Endothelial cell of umbilical vein (primary cell): ENCODE results near the gene MYL11. TPM values are rescaled to one million over a fixed set of nuclear protein-coding genes. Genes with fewer than 3 reads are reported as not detected.

ENCODE experiments used
- BruUV-seq: library from RNA; stranded (reverse); fragments of 400-500 nt; replicated peaks from 2 replicates; lab custom pipeline; 2021; lab: Mats Ljungman, UMichigan
- CTCF ChIA-PET: fragments of 300-600, 350-600 bp; sonication (Branson Sonifier 250); formaldehyde crosslinking; loops from one replicate; lab custom pipeline; 2021; ENCODE audit warnings: antibody characterized with exemption, inconsistent platforms; lab: Charles Lee
- POLR2A ChIA-PET: fragments of 300-600, 350-600 bp; sonication (Branson Sonifier 250); formaldehyde crosslinking; loops from one replicate; lab custom pipeline; 2021; ENCODE audit warnings: antibody characterized with exemption, inconsistent platforms; lab: Charles Lee
- DNase-seq: peaks from one replicate; pipeline ENCODE4 v3.0.0-alpha.2; 2011; ENCODE audit warnings: low read depth, low spot score
- FAIRE-seq: peaks from 2 replicates; lab custom pipeline; 2011; peaks lifted over from hg19 to GRCh38; lab: Jason Lieb, UNC
- H2AFZ ChIP-seq: 2 replicates; pipeline ENCODE4 v1.6.0; 2012; ENCODE audit warnings: low read depth, low read length, control low read depth, inconsistent platforms
- H3K27ac ChIP-seq: 2 replicates; pipeline ENCODE4 v1.5.1; 2011; ENCODE audit warnings: low read depth, mild to moderate bottlenecking, control low read depth, low read length, moderate library complexity; ENCODE audit not compliant: insufficient read depth
- H3K27me3 ChIP-seq, 2 experiments: 2 replicates each; pipeline versions ENCODE4 v1.6.0 to v1.6.1; 2011; ENCODE audit warnings: low read length in 2 of 2, mixed read lengths in 1 of 2; ENCODE audit not compliant: control insufficient read depth in 2 of 2, insufficient read depth in 2 of 2
- H3K36me3 ChIP-seq, 2 experiments: 2 replicates in 1 of 2; 3 replicates in 1 of 2; pipeline ENCODE4 v1.5.1; 2011; ENCODE audit warnings: low read length in 2 of 2, mild to moderate bottlenecking in 1 of 2, moderate library complexity in 1 of 2; ENCODE audit not compliant: control insufficient read depth in 2 of 2, insufficient read depth in 2 of 2; ENCODE audit errors: extremely low read depth in 1 of 2
- H3K4me1 ChIP-seq: 3 replicates; pipeline ENCODE4 v1.5.1; 2011; ENCODE audit warnings: mild to moderate bottlenecking, low read length; ENCODE audit not compliant: control insufficient read depth, insufficient read depth; ENCODE audit errors: extremely low read depth
- H3K4me2 ChIP-seq: 2 replicates; pipeline ENCODE4 v1.6.1; 2011; ENCODE audit warnings: low read length, control low read depth, mixed read lengths; ENCODE audit not compliant: insufficient read depth
- H3K4me3 ChIP-seq, 3 experiments: fragments of 200-600 bp in 1 of 3; sonication (generic), shearing (Covaris generic) in 1 of 3; replicated peaks in 1 of 3; 2 replicates each; pipeline ENCODE4 v1.5.1; 2011 to 2016; ENCODE audit warnings: control low read depth in 3 of 3, low read length in 3 of 3, mild to moderate bottlenecking in 2 of 3, inconsistent platforms in 1 of 3, low read depth in 1 of 3, moderate library complexity in 1 of 3; ENCODE audit not compliant: insufficient read depth in 1 of 3
- H3K79me2 ChIP-seq: 2 replicates; pipeline ENCODE4 v1.6.0; 2012; ENCODE audit warnings: low read length, inconsistent platforms; ENCODE audit not compliant: control insufficient read depth, insufficient read depth
- H3K9ac ChIP-seq: replicated peaks from 2 replicates; pipeline ENCODE3; 2011; ENCODE audit warnings: low read length, control low read depth; ENCODE audit not compliant: insufficient read depth; ENCODE audit errors: extremely low read depth
- H3K9me1 ChIP-seq: replicated peaks from 3 replicates; pipeline ENCODE4 v1.6.0; 2011; ENCODE audit warnings: mild to moderate bottlenecking, low read length; ENCODE audit not compliant: control insufficient read depth, insufficient read depth; ENCODE audit errors: extremely low read depth
- H3K9me3 ChIP-seq: replicated peaks from 2 replicates; pipeline ENCODE4 v1.5.1; 2012; ENCODE audit warnings: low read length, inconsistent platforms; ENCODE audit not compliant: control insufficient read depth, insufficient read depth
- H4K20me1 ChIP-seq: replicated peaks from 2 replicates; pipeline ENCODE3; 2011; ENCODE audit warnings: mild to moderate bottlenecking, low read length; ENCODE audit not compliant: control insufficient read depth, insufficient read depth; ENCODE audit errors: extremely low read depth
- CTCF ChIP-seq, 2 donors: IDR thresholded peaks; 1 replicate in 1 of 2; 2 replicates in 1 of 2; pipeline ENCODE4 v1.5.1; 2011; ENCODE audit warnings: low read length in 2 of 2, mild to moderate bottlenecking in 2 of 2, moderate library complexity in 2 of 2, control low read depth in 1 of 2, inconsistent platforms in 1 of 2, low read depth in 1 of 2; ENCODE audit not compliant: insufficient read depth in 1 of 2; ENCODE audit errors: extremely low read depth in 1 of 2
- EZH2 ChIP-seq: IDR thresholded peaks from 2 replicates; pipeline ENCODE4 v1.6.1; 2012; ENCODE audit warnings: borderline replicate concordance, low read depth, mild to moderate bottlenecking, moderate library complexity, low read length, inconsistent platforms; ENCODE audit not compliant: severe bottlenecking
- FOS ChIP-seq: IDR thresholded peaks from 2 replicates; pipeline ENCODE4 v1.6.1; 2011; ENCODE audit warnings: mild to moderate bottlenecking, low read length, moderate library complexity, borderline replicate concordance; ENCODE audit not compliant: insufficient read depth
- GATA2 ChIP-seq: IDR thresholded peaks from 2 replicates; pipeline ENCODE4 v1.7.0; 2011; ENCODE audit warnings: low read depth, mild to moderate bottlenecking, moderate library complexity, mixed read lengths, low read length; ENCODE audit not compliant: insufficient read length, insufficient read depth
- JUN ChIP-seq: IDR thresholded peaks from 2 replicates; pipeline ENCODE4 v1.6.1; 2011; ENCODE audit warnings: borderline replicate concordance, low read depth; ENCODE audit not compliant: insufficient read length, insufficient read depth
- MAX ChIP-seq: IDR thresholded peaks from 2 replicates; pipeline ENCODE4 v1.6.1; 2011; ENCODE audit not compliant: insufficient read depth, insufficient read length
- MYC ChIP-seq: IDR thresholded peaks from one replicate; pipeline ENCODE4 v1.6.1; 2011; ENCODE audit warnings: mild to moderate bottlenecking, low read depth, low read length
- POLR2A ChIP-seq: IDR thresholded peaks from 2 replicates; pipeline ENCODE4 v1.6.1; 2012; ENCODE audit warnings: low read depth, mild to moderate bottlenecking, control low read depth, low read length
- POLR2AphosphoS5 ChIP-seq: IDR thresholded peaks from 2 replicates; pipeline ENCODE4 v1.6.1; 2012; ENCODE audit warnings: low read depth, mild to moderate bottlenecking, control low read depth, low read length, moderate library complexity; ENCODE audit not compliant: insufficient read depth
- dilution Hi-C: fragments of 300-500 bp; cut with MboI; formaldehyde crosslinking; loops from one replicate; pipeline ENCODE4 v1.15.0; 2019; ENCODE audit warnings: low sequenced_read_pairs; ENCODE audit not compliant: extremely low pct_ligation_motif_present
- intact Hi-C: fragments of 100-400 bp; cut with micrococcal nuclease; formaldehyde crosslinking; loops from one replicate; pipeline ENCODE4 v1.10.0; 2022
- polyA plus RNA-seq, 4 experiments: library from polyadenylated mRNA; depleted of rRNA in 3 of 4; stranded (reverse) in 3 of 4; unstranded in 1 of 4; fragments of >200 nt; gene quantifications; 2 replicates each; pipeline versions ENCODE4 v1.2.1 to v1.2.3, GENCODE V29; 2011 to 2012; ENCODE audit warnings: missing spikeins in 1 of 4
- total RNA-seq: library from RNA; stranded (reverse); gene quantifications from 2 replicates; pipeline ENCODE4 v1.2.3, GENCODE V29; 2021

Gene MYL11
- total and polyA plus RNA-seq, 2 donors (not counting 3 experiments of a cell fraction or from before 2014, with no cell fraction given) = 1.3 TPM; not detected in 1

GRCh38 chr16:30413112-30413806, 38.7 kb downstream of the MYL11 start:
- DNase-seq = no peak

More at GRCh38 chr16:30413112-30413806, 38.7 kb downstream of the MYL11 start:
- Histone ChIP-seq H3K4me3 (no peak overlapping the region), H3K36me3 (peaks cover 6 to 9% of the 10 kb centered on the region in 2 experiments), H3K27ac (no peak overlapping the region), H3K9ac (no peak overlapping the region), H3K9me1 (no peaks in the 10 kb centered on the region), H3K4me1 (peaks cover 18% of the 10 kb centered on the region), H2AFZ (no peak overlapping the region), H3K27me3 (no peaks in the 10 kb centered on the region), H3K9me3 (no peaks in the 10 kb centered on the region), H4K20me1 (no peaks in the 10 kb centered on the region), H3K4me2 (no peak overlapping the region), H3K79me2 (peaks cover 3% of the 10 kb centered on the region)
- TF ChIP-seq POLR2AphosphoS5 = no peak
- no peak for TF ChIP-seq CTCF (IDR thresholded peaks at IDR 0.05; ENCODE audit: extremely low read depth in 1 of 2, insufficient read depth in 1 of 2, low read depth in 1 of 2, low read length in 2 of 2)
- no peak for TF ChIP-seq POLR2A
- TF ChIP-seq MAX = no peak
- no peak for TF ChIP-seq GATA2
- no peak for TF ChIP-seq EZH2
- TF ChIP-seq FOS = no peak
- TF ChIP-seq JUN = no peak
- TF ChIP-seq MYC = no peak
- dilution Hi-C loops = no loop called here
- ChIA-PET POLR2A (no interaction called here), CTCF (no interaction called here)
- intact Hi-C loops = no loop called here
- BruUV-seq = no TSS peak
- no peak for FAIRE-seq
